ENCODE results near the gene KLK15. TPM values are rescaled to one million over a fixed set of nuclear protein-coding genes. Genes with fewer than 3 reads are reported as not detected.

The KLK15 gene
- total and polyA plus RNA-seq, 2 of the 13 experiments (the other 11 are each of a cell fraction or from before 2014, with no cell fraction given), result not detected

GRCh38 chr19:50874211-50874610 is 40.8 kb upstream of the KLK15 start (continued):
- TF ChIP-seq, protein P1, sequence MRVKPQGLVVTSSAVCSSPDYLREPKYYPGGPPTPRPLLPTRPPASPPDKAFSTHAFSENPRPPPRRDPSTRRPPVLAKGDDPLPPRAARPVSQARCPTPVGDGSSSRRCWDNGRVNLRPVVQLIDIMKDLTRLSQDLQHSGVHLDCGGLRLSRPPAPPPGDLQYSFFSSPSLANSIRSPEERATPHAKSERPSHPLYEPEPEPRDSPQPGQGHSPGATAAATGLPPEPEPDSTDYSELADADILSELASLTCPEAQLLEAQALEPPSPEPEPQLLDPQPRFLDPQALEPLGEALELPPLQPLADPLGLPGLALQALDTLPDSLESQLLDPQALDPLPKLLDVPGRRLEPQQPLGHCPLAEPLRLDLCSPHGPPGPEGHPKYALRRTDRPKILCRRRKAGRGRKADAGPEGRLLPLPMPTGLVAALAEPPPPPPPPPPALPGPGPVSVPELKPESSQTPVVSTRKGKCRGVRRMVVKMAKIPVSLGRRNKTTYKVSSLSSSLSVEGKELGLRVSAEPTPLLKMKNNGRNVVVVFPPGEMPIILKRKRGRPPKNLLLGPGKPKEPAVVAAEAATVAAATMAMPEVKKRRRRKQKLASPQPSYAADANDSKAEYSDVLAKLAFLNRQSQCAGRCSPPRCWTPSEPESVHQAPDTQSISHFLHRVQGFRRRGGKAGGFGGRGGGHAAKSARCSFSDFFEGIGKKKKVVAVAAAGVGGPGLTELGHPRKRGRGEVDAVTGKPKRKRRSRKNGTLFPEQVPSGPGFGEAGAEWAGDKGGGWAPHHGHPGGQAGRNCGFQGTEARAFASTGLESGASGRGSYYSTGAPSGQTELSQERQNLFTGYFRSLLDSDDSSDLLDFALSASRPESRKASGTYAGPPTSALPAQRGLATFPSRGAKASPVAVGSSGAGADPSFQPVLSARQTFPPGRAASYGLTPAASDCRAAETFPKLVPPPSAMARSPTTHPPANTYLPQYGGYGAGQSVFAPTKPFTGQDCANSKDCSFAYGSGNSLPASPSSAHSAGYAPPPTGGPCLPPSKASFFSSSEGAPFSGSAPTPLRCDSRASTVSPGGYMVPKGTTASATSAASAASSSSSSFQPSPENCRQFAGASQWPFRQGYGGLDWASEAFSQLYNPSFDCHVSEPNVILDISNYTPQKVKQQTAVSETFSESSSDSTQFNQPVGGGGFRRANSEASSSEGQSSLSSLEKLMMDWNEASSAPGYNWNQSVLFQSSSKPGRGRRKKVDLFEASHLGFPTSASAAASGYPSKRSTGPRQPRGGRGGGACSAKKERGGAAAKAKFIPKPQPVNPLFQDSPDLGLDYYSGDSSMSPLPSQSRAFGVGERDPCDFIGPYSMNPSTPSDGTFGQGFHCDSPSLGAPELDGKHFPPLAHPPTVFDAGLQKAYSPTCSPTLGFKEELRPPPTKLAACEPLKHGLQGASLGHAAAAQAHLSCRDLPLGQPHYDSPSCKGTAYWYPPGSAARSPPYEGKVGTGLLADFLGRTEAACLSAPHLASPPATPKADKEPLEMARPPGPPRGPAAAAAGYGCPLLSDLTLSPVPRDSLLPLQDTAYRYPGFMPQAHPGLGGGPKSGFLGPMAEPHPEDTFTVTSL (CRISPR knock-in tag; IDR thresholded peaks at IDR 0.05; ENCODE audit: borderline replicate concordance), result no peak
- TF ChIP-seq HCFC1 (IDR thresholded peaks at IDR 0.05; ENCODE audit: low read depth, low read length), result no peak
- no peak for TF ChIP-seq U2AF1 (optimal IDR thresholded peaks at IDR 0.05; ENCODE audit: low read depth, low read length)
- no peak for TF ChIP-seq ZNF569 (CRISPR knock-in tag; IDR thresholded peaks at IDR 0.05; ENCODE audit: borderline replicate concordance)
- TF ChIP-seq CCDC6 (CRISPR knock-in tag; IDR thresholded peaks at IDR 0.05), result no peak
- no peak for TF ChIP-seq SMARCC2 (IDR thresholded peaks at IDR 0.05)
- TF ChIP-seq GLMP (CRISPR knock-in tag; IDR thresholded peaks at IDR 0.05; ENCODE audit: borderline replicate concordance), result no peak
